HG03064 (cell line): ENCODE measurements around the gene TMPRSS3.

ENCODE experiments used
- ATAC-seq: cut with Tn5 transposase; IDR thresholded peaks from one replicate; pipeline ENCODE4 v1.9.1; 2021; ENCODE audit warnings: low read depth; ENCODE audit not compliant: unreplicated experiment

Gene TMPRSS3

DNA sequence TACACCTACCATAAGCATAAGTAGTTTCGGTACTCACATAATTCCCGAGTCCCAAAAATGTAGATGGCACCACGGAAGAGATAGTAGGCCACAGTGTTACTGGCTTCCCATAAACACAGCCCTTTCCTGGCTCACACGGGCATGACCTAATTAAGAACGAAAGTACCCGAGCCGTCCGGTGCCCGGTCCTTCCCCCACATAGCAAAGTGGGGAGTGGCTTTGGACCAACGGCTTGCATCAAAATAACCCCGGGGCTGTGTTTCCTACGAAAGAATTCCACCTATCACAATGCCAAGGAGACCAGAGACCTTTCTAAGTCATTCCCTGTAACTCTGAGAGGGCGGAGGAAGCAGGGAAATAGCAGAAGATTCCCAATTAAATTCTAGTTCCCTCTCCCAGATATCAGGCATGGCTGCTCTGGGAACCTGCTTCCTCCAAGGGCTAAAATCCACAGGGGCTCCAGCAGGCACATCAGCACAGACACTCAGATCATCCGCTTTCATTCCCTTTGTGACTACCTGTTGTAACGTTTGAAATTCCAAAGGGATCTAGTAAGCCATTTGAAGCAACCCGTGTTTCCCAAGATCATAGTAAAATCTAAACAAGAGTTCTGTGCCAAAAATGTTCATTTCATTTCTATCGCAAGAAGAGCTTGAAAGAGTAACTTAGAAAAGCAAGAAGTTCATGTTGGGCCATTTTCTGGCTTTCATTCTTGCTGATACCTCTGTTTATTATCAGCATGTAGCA, at the start of gene TMPRSS3:
TMPRSS3 (minus strand) TSS at position 148 of the 747 bp plus-strand sequence. CDS start 635 bp downstream, outside the sequence.
- ATAC-seq: no peak

DNA sequence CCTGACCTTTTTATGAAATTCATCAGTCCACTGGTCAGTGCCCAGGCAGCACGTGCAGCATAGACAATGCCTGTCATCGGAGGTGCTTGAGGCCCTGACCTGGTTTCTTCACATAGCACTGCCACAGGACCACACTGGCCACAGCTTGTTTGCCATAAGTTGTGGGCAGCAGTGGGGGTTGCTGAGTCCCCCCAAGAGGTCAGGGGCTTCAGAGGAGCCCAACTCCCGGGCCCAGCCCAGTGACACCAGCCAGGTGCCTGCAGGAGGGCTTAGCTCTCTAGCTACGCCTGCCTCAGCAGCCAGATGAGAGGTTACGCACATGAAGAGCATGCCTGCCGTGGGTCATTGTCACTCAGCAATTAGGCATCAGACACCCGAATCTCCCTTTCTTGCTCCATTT, 49.5 kb upstream of the TMPRSS3 start:
- no peak for ATAC-seq

DNA sequence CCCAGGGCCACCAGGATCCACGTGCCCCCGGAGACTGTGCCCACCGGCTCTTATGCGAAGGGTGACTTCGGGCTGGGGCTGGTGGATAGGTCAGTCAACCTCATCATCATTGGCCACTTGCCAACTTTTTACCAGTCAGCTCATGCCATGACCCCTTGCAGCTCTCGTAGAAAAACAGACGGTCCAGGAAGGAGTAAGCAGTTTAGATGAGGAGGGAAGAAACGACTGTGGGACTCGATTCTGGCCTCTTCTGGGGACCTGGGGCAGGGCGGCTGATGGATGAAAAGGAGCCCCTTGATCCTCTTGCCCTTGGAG, 48.9 kb upstream of the TMPRSS3 start:
- ATAC-seq: no peak

DNA sequence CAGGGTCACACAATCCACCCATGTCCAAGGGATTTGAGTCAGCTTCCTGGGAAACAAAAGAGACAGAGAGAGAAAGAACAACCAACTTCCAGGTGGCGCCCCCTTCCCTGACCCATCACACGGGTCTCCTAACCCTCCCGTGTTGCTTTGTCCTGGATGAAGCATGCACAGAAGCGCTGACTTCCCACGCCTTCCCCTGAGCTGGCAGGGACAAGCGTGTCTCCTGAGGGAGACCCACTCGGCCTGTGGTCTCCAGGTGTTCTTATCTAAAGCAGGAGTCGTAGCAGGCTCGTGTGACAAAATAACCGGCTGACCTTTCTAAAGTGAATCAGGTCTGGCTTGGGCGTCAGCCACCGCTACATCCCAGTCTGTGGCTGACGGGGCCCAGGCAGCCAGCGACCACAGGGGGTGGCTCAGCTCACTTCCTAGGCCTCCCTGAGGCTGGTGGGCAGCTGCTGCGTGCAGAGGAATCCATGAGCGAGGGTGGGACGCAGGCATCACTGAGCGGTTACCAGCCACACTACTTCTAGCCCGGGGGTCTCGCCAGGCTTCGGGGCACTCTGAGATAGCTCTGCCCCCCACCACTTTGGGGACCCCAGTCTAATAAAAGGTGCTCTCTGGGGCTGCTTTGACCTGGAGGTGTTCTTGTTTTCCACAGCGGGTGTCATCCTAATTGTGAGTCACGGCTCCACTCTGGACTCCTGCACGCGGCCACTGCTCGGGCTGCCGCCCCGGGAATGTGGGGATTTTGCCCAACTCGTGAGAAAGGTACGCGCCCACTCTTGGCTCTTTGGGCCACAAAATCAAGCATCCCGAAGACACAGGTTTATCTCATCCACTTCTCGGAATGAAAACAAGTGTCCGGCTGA, 48.3 kb upstream of the TMPRSS3 start:
- no peak for ATAC-seq

DNA sequence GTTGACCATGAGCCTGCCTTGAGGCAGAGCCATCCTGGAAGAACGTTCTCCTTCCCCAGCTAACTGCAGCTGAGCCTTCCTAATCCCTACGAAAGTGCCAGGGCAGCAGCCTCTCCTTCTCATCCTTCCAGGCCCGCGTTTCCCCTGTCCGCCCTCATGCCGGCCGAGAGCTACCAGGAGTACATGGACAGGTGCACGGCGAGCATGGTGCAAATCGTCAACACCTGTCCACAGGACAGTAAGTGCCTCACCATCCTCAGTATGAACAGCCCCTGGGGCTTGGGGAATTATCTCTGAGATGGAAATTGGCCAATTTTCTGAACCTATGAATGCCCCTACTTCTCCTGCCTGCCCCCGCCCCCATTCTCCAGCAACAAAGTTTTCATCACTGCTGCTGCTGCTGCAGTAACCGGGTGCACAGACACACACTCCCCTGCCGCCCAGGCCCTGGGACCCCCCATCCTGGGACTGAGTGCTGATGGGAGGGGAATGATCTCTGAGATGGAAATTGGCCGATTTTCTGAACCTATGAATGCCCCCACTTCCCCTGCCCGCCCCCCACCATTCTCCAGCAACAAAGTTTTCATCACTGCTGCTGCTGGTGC, 47.4 kb upstream of the TMPRSS3 start:
- no peak for ATAC-seq

DNA sequence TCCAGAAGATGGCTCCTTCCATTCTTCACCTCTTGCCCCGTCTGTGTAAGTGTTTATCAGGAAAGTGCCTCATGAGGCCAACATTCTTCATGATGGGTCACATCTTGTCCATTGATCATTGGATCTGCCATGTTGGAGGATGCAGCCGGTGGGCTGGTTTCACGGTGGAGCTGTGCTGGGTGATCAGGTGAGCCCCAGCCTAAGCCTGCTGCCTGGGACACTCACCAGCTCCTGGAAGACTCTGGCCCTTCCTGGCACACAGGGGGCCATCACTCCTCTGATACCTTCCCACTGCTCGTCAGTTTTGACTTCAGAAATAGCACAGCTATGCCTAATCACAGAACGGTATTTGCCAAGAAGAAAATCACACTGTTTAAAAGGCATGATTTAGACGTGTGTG, 46.1 kb upstream of the TMPRSS3 start:
- ATAC-seq: no peak

DNA sequence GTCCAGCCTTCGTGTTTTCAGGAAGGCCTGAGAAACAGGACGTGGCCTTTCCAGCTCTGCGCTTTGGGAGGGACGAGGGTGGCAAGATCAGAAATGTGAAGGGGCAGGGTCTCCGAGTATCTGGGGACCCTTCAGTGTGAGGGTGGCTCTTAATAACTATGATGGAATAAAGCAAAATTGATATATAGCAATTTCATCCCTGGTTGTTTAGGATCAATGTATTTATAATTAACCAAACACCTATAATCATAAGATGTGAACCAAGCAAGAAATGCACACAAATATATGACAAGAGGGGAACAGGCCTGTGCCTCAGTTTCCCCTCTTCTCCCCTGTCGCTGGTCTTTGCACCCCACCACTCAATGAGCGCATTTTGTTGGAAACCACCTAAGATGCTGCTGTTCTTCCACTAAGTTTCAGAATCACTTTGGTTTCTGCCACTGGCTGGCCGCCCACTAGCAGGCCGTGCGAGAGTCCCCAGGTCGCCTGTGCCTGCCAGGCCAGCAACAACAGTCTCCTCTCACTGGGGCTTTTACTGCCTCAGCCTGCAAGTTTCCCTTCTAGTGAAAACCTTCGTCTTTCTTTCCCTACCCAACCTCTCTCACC, 44.4 kb upstream of the TMPRSS3 start:
- ATAC-seq: peak; percentile 77

DNA sequence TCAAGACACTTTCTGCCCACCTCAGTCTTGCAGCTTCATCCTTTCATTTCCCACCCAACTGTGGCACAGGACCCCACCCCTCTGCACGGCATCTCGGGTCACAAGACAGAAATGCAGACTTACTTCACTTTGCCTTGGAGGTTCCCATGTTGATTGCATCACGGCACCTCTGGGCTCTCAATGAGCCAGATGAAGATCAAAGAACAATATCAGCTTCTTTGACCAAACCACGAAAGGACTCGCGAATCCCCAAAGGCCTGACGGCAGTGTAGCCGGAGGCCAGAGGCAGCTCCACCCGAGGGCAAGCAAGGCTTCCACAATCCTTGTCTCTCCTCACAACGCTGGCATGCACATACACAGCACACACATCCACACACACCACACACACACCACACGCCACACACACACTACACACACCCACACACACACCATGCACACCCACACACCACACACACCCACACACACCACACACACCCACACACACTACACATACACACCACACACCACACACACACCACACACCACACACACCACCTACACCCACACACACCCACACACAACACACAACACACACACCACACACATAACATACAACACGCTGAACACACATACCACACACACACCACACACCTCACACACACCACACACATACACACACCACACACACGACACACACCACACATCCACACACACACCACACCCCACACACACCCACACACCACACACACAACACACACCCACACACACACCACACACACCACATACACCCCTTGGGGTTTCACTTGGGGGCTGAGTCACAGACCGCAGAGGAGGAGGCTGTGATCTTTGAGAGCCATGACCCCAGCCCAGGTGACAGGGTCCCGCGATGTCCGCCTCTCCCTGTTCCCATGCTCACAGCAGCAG, 43.7 kb upstream of the TMPRSS3 start:
- no peak for ATAC-seq

DNA sequence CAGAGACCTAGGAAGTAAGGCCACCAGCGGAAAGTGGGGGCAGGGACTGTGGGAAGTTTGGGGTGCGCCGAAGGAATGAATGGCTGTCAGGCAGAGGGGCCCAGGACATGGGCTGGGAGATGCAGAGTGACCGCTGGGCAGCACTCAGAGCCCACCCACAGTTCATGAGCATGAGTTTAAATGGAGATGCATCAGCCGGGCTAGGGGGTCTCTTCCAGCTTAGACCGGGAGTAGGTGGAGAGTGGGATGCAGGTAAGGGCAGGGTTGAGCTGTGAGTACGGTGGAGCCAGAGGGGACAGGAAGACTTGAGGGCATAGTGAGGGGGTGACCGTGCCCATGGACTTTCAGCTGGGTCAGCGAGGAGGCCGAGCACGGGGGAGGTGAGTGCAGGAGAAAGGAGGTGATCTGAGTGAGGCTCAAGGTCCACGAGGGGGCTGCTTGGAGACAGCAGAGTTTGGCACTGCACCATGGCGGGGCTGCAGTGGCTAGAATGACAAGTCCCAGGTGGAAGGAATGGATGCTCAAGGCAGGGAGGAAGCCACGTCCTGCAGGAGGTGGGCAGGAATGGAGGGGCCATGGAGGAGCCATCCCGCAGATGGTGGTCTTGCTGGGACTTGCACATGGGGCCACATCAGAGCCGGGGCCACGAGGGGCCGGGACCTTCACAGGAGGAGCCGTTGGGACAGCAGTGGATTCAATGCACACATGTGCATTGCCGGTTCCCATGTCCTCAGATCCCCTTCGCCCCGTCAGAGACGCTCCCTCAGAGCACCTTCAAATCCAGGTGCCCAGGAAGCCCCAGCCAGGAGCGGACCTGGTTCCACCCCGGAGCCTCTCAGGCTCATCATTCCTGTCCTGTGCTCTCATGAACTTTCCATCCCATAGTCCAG, 42.7 kb upstream of the TMPRSS3 start:
- no peak for ATAC-seq

DNA sequence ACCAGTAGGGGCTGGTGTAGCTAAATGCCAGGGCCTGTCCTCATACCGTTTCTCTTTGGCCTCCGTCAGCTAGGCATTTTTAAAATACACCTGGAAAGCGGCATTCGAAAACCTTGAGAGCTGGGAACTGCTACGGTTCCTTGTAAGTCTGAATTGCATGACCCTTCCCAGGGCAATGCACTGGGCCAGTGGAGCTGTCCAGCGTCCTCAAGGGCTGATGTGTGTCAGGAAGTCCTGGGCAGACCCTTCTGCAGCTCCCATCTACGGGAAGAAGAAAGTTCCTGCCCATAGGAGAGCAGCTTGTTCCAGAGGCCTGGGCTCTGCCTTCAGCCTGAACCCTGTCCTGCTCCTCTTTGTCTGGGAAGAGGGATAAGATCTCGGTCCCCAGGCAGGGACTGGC, 41.9 kb upstream of the TMPRSS3 start:
- ATAC-seq: no peak

DNA sequence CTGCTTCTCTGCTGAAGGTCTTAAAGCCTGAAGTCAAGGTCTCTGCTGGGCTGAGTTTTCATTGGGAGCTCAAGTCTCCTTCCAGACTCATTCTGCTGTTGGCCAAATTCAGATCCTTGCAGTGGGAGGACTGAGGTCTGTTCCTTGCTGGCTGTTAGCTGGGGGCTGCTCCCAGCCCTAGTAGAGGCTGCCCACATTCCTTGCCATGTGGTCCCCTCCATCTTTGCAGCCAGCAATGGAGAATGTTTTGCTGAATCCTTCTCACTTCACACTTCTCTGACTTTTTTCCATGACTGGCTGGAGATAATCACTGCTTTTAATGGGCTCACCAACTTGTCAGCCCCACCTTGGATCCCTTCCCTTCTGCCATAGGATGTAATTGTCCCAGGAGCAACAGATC, 41.1 kb upstream of the TMPRSS3 start:
- ATAC-seq: no peak

DNA sequence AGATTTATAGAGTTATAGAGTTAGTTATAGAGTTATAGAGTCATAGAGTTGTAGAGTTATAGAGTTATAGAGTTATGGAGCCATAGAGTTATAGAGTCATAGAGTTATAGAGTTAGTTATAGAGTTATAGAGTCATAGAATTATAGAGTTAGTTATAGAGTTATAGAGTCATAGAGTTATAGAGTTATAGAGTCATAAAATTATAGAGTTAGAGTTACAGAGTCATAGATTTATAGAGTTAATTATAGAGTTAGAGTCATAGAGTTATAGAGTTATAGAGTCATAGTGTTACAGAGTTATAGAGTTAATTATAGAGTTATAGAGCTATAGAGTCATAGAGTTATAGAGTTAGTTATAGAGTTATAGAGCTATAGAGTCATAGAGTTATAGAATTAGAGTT, 40.0 kb upstream of the TMPRSS3 start:
- ATAC-seq: no peak

DNA sequence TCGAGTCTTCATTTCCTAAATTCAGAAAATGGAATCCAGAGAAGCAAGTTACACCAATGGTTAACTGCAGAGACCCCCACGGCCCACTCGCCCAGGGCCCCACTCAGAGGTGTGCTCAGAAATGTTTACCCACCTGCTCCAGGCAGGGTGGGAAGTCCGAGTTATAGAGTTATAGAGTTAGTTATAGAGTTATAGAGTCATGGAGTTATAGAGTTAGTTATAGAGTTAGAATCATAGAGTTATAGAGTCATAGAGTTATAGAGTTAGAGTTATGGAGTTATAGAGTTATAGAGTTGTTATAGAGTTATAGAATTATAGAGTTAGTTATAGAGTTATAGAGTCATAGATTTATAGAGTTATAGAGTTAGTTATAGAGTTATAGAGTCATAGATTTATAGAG, 39.5 kb upstream of the TMPRSS3 start:
- ATAC-seq: no peak

DNA sequence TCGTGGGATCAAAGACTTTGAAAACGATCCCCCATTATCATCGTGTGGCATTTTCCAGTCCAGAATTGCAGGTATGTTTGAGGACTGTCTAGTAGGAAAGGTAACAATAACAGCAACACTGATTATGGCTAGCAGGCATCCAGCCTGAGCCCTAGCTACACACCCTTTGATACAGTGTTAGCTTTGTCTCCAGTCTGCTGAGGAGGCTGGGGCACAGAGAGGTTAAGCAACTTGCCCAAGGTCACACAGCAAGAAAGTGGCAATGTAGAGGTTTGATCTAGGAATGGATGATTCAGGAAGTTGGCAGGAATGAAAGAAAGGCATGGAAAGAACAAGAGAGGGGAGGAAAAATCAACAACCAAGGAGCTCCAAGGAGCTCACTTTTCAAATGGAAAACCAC, 39.0 kb upstream of the TMPRSS3 start:
- no peak for ATAC-seq

DNA sequence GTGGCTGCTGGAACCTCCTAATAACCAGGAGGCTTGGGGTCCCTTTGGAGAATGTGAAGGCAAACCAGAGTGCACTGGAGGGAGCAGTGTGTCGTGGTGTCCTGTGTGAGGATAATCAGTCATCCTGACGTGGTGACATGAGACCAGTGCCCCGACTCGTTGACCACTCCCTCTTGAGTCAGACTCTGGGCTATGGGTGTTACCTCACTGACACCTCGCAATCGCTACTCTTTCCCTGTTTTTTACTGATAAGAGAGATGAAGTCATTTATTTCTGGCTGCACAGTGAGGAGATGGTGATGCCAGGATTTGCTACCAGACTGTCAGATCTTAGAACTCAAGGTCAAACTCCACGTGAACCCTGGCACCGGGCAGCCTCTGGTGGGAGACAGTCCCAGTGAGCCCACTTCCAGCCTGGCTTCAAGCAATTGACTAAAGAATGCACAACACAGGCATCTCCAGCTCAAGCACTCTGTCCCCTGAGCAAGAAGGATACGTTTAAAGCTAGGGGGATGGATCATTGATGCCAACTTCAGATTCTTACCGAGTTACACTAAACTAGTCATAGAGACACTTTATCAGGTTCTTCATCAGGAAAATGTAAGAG, 38.2 kb upstream of the TMPRSS3 start:
- ATAC-seq: no peak

DNA sequence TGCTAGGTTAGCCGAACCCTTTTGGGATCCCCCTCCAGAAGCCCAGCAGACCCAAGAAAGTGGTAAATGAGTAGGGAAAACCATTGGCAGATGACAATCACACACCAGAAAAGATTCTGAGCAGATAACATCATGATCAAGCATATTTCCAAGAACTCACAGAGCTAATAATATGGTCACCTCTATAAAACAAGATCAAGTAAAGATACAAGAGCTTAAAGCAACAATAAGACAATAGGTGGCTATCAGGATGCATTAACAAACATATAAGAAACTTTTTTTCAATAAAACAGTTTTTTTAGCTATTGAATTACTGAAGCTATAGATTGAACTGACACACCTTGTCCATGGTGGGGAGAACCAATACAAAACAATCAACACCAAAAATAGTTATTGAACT, 36.8 kb upstream of the TMPRSS3 start:
- ATAC-seq: no peak

DNA sequence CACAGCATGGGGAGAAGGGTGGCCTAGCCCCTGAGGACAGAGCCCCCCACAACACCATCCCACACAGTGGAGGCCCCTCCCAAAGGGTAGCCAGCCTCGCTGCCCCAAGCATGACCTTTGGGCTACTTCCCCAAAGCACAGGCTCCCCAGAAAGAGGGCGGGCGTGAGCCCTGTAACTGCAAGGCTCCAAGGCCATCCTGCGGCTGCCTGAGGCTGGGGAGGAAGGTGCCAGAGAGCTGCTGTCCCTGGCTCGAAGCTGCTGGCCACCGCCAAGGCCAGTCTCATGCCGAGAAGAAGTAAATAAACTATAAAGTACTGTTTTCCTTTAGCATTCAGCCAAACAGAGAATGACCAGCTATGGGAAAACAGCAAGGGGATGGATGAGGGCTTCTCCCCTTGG, 35.3 kb upstream of the TMPRSS3 start:
- ATAC-seq: no peak

DNA sequence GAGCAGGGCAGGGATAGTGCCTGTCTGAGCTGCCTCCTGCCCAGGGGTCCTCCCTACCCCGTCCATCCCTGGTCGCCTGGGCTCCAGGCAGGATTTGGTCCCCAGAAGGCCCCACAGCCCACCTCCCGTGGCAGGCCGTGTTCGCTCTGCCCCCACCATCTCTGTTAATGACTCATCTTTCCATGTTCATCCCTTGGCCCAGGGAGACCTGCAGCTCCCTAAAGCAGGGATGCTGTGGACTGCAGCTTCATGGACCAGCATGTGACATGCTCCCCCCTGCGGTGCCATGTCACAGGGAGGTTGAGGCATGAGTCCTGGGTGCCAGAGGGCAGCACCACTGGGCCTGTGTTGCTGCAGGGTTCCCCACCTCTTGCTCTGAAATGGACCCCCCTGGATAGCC, 34.7 kb upstream of the TMPRSS3 start:
- no peak for ATAC-seq

DNA sequence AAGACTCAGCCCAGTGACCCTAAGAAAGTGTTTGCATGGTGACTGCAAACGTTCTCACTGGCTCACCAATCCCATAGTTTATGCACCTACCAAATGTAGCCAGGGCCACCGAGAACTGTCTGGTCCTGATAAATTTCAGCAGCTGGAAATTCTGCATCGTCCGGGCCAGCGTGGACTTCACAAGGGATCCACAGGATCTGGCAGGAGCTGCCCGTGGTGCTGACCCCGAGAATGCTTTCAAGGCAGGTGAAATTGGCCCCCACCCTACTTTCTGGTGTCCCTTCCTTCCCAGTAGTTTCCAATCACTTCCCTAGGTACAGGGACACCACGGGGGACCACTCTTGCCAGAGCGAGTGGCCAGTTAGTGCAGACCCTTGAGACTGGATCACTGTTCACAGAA, 34.0 kb upstream of the TMPRSS3 start:
- ATAC-seq: no peak
